ENCODE data around the gene INTS14. TPM values are rescaled to one million over a fixed set of nuclear protein-coding genes. Genes with fewer than 3 reads are reported as not detected.

Gene INTS14
- total RNA-seq, 4 donors from 2014 or later = 11.9 to 20.0 (median 14.8) TPM

- Histone ChIP-seq H3K4me3 (no peak overlapping the region), H3K27me3 (no peaks in the 10 kb centered on the region), H3K36me3 (peaks cover 0 to 70% of the 10 kb centered on the region in 2 donors), H3K27ac (no peak overlapping the region), H3K9me3 (no peaks in the 10 kb centered on the region), H3K4me1 (no peaks in the 10 kb centered on the region)
- DNase-seq (no peak), ATAC-seq (no peak)
- in situ Hi-C loops (cut with MboI; ENCODE audit: low sequenced_read_pairs in 4 of 4) = no loop called here
- no peak for TF ChIP-seq CTCF (IDR thresholded peaks at IDR 0.05 in 4 of 5, conservative IDR thresholded peaks at IDR 0.05 in 1 of 5)
- TF ChIP-seq POLR2A (IDR thresholded peaks at IDR 0.05) = no peak
- intact Hi-C loops (cut with DNase I; ENCODE audit: low total_unique reads) = no loop called here
These were observed 30.6 kb downstream of the INTS14 start for GRCh38 chr15:65580287-65580686.

GRCh38 chr15:65579762-65580161 is 31.2 kb downstream of the INTS14 start:
- Histone ChIP-seq H3K27ac (no peak overlapping the region), H3K4me3 (no peak overlapping the region), H3K9me3 (no peaks in the 10 kb centered on the region), H3K27me3 (no peaks in the 10 kb centered on the region), H3K4me1 (no peaks in the 10 kb centered on the region), H3K36me3 (peaks cover 0 to 67% of the 10 kb centered on the region in 2 donors)
- TF ChIP-seq POLR2A (IDR thresholded peaks at IDR 0.05) = no peak
- TF ChIP-seq CTCF (IDR thresholded peaks at IDR 0.05 in 4 of 5, conservative IDR thresholded peaks at IDR 0.05 in 1 of 5) = no peak
- DNase-seq (no peak), ATAC-seq (no peak)
- in situ Hi-C loops (cut with MboI; ENCODE audit: low sequenced_read_pairs in 4 of 4) (no loop called here), intact Hi-C loops (cut with DNase I; ENCODE audit: low total_unique reads) (no loop called here)

- in situ Hi-C loops (cut with MboI; ENCODE audit: low sequenced_read_pairs in 4 of 4) = no loop called here
- no peaks in the 10 kb centered on the region for H3K27me3 ChIP-seq
- DNase-seq (no peak), ATAC-seq (no peak)
- no peaks in the 10 kb centered on the region for H3K4me1 ChIP-seq
- no peak overlapping the region for H3K4me3 ChIP-seq
- intact Hi-C loops (cut with DNase I; ENCODE audit: low total_unique reads) = no loop called here
- TF ChIP-seq POLR2A (IDR thresholded peaks at IDR 0.05) = no peak
- TF ChIP-seq CTCF (IDR thresholded peaks at IDR 0.05 in 4 of 5, conservative IDR thresholded peaks at IDR 0.05 in 1 of 5) = no peak
- H3K9me3 ChIP-seq = no peaks in the 10 kb centered on the region
- H3K27ac ChIP-seq = no peak overlapping the region
- H3K36me3 ChIP-seq = peaks cover 0 to 66% of the 10 kb centered on the region in 2 donors
These were observed 31.8 kb downstream of the INTS14 start for GRCh38 chr15:65578904-65579728.

GRCh38 chr15:65577129-65577996 is 33.6 kb downstream of the INTS14 start:
- no peak for TF ChIP-seq CTCF (IDR thresholded peaks at IDR 0.05 in 4 of 5, conservative IDR thresholded peaks at IDR 0.05 in 1 of 5)
- TF ChIP-seq POLR2A (IDR thresholded peaks at IDR 0.05) = no peak
- no peak for DNase-seq
- no peaks in the 10 kb centered on the region for H3K27me3 ChIP-seq
- no peak for ATAC-seq
- no peak overlapping the region for H3K27ac ChIP-seq
- H3K9me3 ChIP-seq = no peaks in the 10 kb centered on the region
- in situ Hi-C loops (cut with MboI; ENCODE audit: low sequenced_read_pairs in 4 of 4) (no loop called here), intact Hi-C loops (cut with DNase I; ENCODE audit: low total_unique reads) (no loop called here)
- H3K4me3 ChIP-seq = no peak overlapping the region
- peaks cover 0 to 59% of the 10 kb centered on the region in 2 donors for H3K36me3 ChIP-seq
- H3K4me1 ChIP-seq = no peaks in the 10 kb centered on the region

All from gastrocnemius medialis (tissue), 4 donors.